H7 (cell line): ENCODE measurements around the gene BNC2. TPM values are rescaled to one million over a fixed set of nuclear protein-coding genes. Genes with fewer than 3 reads are reported as not detected.

ENCODE experiments used
- DNase-seq: peaks from one replicate; pipeline ENCODE4 v3.0.0; 2012
- H3K27me3 ChIP-seq: 2 replicates; pipeline ENCODE4 v1.6.0; 2011; ENCODE audit warnings: mild to moderate bottlenecking, low read length; ENCODE audit not compliant: control insufficient read depth, insufficient read depth
- H3K36me3 ChIP-seq: replicated peaks from 2 replicates; pipeline ENCODE4 v1.5.1; 2011; ENCODE audit warnings: low read length; ENCODE audit not compliant: control insufficient read depth, insufficient read depth
- H3K4me3 ChIP-seq: 2 replicates; pipeline ENCODE4 v1.5.1; 2011; ENCODE audit warnings: low read depth, mild to moderate bottlenecking, control low read depth, low read length, moderate library complexity; ENCODE audit not compliant: insufficient read depth
- total RNA-seq: library from RNA; depleted of rRNA; stranded (reverse); fragments of >200 nt; shearing (Covaris generic); gene quantifications from 2 replicates; pipeline ENCODE4 v1.2.3, GENCODE V29; 2014

BNC2 gene
- total RNA-seq, 1 experiment from 2014 or later = 7.9 TPM

GRCh38 chr9:16879416-16879815 is 8.9 kb upstream of the BNC2 start:
- Histone ChIP-seq H3K27me3 (no peaks in the 10 kb centered on the region), H3K36me3 (no peaks in the 10 kb centered on the region), H3K4me3 (no peak overlapping the region)
- no peak for DNase-seq

GRCh38 chr9:16877256-16877655 is 6.8 kb upstream of the BNC2 start:
- no peaks in the 10 kb centered on the region for H3K36me3 ChIP-seq
- DNase-seq = no peak
- H3K27me3 ChIP-seq = no peaks in the 10 kb centered on the region
- no peak overlapping the region for H3K4me3 ChIP-seq

- no peak overlapping the region for H3K4me3 ChIP-seq
- DNase-seq = no peak
- H3K36me3 ChIP-seq = no peaks in the 10 kb centered on the region
- peaks cover 9% of the 10 kb centered on the region; the same call in 1 of the 2 replicates for H3K27me3 ChIP-seq
Measured at GRCh38 chr9:16873126-16873802, 2.8 kb upstream of the BNC2 start.

GRCh38 chr9:16871336-16872151 is 1.1 kb upstream of the BNC2 start:
- Histone ChIP-seq H3K27me3 (peaks cover 9% of the 10 kb centered on the region; the same call in 1 of the 2 replicates), H3K4me3 (peak overlapping the region; percentile 75), H3K36me3 (no peaks in the 10 kb centered on the region)
- DNase-seq = peak; percentile 84

GRCh38 chr9:16869882-16870595 is 431 bp downstream of the BNC2 start:
- H3K36me3 ChIP-seq = no peaks in the 10 kb centered on the region
- peak; percentile 78 for DNase-seq
- peaks cover 9% of the 10 kb centered on the region; the same call in 1 of the 2 replicates for H3K27me3 ChIP-seq
- peak overlapping the region; percentile 75 for H3K4me3 ChIP-seq

- peaks cover 9% of the 10 kb centered on the region; the same call in 1 of the 2 replicates for H3K27me3 ChIP-seq
- no peaks in the 10 kb centered on the region for H3K36me3 ChIP-seq
- peak overlapping the region; percentile 75 for H3K4me3 ChIP-seq
- DNase-seq = peak; percentile 49
Measured at GRCh38 chr9:16869131-16869881, 1.2 kb downstream of the BNC2 start.

GRCh38 chr9:16868701-16869100 is 1.8 kb downstream of the BNC2 start:
- Histone ChIP-seq H3K36me3 (no peaks in the 10 kb centered on the region), H3K27me3 (peaks cover 9% of the 10 kb centered on the region; the same call in 1 of the 2 replicates), H3K4me3 (no peak overlapping the region; the same call in 1 of the 2 replicates)
- DNase-seq = no peak

- DNase-seq = peak; percentile 30
Measured at GRCh38 chr9:16867576-16868311, 2.7 kb downstream of the BNC2 start.

GRCh38 chr9:16866587-16866986 is 3.9 kb downstream of the BNC2 start:
- no peak for DNase-seq
- H3K36me3 ChIP-seq = no peaks in the 10 kb centered on the region
- no peak overlapping the region for H3K4me3 ChIP-seq
- H3K27me3 ChIP-seq = peaks cover 9% of the 10 kb centered on the region; the same call in 1 of the 2 replicates

More at GRCh38 chr9:16867576-16868311, 2.7 kb downstream of the BNC2 start:
- H3K4me3 ChIP-seq = no peak overlapping the region
- H3K36me3 ChIP-seq = no peaks in the 10 kb centered on the region
- peaks cover 9% of the 10 kb centered on the region; the same call in 1 of the 2 replicates for H3K27me3 ChIP-seq

GRCh38 chr9:16864649-16865434 is 5.6 kb downstream of the BNC2 start:
- no peak for DNase-seq
- Histone ChIP-seq H3K4me3 (no peak overlapping the region), H3K27me3 (peaks cover 9% of the 10 kb centered on the region; the same call in 1 of the 2 replicates), H3K36me3 (no peaks in the 10 kb centered on the region)

GRCh38 chr9:16848179-16848578 is 22.3 kb downstream of the BNC2 start:
- H3K36me3 ChIP-seq = no peaks in the 10 kb centered on the region
- no peaks in the 10 kb centered on the region for H3K27me3 ChIP-seq
- DNase-seq = no peak
- H3K4me3 ChIP-seq = no peak overlapping the region

GRCh38 chr9:16846986-16847385 is 23.5 kb downstream of the BNC2 start:
- no peak overlapping the region for H3K4me3 ChIP-seq
- H3K36me3 ChIP-seq = no peaks in the 10 kb centered on the region
- DNase-seq = no peak
- no peaks in the 10 kb centered on the region for H3K27me3 ChIP-seq

- no peaks in the 10 kb centered on the region for H3K36me3 ChIP-seq
- no peak overlapping the region for H3K4me3 ChIP-seq
- H3K27me3 ChIP-seq = no peaks in the 10 kb centered on the region
- no peak for DNase-seq
Measured at GRCh38 chr9:16846367-16846766, 24.1 kb downstream of the BNC2 start.
